HG03108 (cell line): ENCODE measurements around the gene HNRNPA2B1.
"Not testable (repeated sequence)": the region's sequence is repeated elsewhere in the genome, so short reads cannot be mapped to it uniquely, and the experiment has no call there.

Experiments
- ATAC-seq: cut with Tn5 transposase; IDR thresholded peaks from one replicate; pipeline ENCODE4 v1.9.1; 2021; ENCODE audit warnings: moderate library complexity; ENCODE audit not compliant: unreplicated experiment

HNRNPA2B1 gene

DNA sequence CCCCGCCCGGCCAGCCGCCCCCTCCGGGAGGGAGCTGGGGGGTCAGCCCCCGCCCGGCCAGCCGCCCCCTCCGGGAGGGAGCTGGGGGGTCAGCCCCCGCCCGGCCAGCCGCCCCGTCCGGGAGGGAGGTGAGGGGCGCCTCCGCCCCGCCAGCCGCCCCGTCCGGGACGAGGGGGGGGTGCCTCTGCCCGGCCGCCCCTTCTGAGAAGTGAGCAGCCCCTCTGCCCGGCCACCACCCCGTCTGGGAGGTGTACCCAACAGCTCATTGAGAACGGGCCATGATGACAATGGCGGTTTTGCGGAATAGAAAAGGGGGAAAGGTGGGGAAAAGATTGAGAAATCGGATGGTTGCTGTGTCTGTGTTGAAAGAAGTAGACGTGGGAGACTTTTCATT, 52.2 kb downstream of the HNRNPA2B1 start:
- not testable (repeated sequence) for ATAC-seq

DNA sequence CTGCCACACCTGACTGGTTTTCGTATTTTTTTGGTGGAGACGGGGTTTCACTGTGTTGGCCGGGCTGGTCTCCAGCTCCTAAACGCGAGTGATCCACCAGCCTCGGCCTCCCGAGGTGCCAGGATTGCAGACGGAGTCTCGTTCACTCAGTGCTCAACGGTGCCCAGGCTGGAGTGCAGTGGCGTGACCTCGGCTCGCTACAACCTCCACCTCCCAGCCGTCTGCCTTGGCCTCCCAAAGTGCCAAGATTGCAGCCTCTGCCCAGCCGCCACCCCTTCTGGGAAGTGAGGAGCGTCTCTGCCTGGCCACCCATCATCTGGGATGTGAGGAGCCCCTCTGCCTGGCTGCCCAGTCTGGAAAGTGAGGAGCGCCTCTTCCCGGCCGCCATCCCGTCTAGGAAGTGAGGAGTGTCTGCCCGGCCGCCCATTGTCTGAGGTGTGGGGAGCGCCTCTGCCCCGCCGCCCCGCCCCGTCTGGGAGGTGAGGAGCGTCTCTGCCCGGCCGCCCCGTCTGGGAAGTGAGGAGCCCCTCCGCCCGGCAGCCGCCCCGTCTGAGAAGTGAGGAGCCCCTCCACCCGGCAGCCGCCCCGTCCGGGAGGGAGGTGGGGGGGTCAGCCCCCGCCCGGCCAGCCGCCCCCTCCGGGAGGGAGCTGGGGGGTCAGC, 52.8 kb downstream of the HNRNPA2B1 start:
- not testable (repeated sequence) for ATAC-seq

DNA sequence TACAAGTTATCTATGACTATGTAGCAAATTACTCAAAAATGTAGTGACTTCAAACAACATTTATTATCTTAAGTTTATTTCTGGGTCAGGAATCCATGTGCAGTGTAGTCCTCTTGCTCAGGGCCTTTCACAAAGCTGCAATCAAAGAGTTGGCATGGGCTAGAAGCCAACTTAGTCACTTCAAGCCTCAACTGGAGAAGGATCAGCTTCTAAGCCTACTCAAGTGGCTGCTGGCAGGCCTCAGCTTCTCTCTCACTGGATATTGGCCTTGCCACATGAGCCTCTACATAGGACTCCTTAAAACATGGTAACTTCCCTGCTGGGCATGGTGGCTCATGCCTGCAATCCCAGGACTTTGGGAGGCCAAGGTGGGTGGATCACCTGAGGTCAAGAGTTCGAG, 53.5 kb downstream of the HNRNPA2B1 start:
- no peak for ATAC-seq

DNA sequence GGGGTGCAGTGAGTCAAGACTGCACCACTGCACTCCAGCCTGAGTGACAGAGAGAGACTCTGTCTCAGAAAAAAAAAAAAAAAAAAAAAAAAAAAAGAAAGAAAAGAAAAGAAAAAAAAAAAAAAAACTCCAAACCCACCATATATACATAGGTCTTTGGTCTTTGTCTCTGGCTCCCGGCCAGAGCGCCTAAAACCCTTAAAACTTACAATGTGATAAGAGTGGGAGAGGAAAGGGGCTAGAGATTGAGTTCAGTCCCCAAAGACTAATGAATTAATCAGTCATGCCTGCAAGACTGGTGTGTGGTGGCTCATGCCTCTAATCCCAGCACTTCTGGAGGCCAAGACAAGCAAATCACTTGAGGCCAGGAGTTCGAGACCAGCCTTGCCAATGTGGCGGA, 55.3 kb downstream of the HNRNPA2B1 start:
- ATAC-seq = no peak

DNA sequence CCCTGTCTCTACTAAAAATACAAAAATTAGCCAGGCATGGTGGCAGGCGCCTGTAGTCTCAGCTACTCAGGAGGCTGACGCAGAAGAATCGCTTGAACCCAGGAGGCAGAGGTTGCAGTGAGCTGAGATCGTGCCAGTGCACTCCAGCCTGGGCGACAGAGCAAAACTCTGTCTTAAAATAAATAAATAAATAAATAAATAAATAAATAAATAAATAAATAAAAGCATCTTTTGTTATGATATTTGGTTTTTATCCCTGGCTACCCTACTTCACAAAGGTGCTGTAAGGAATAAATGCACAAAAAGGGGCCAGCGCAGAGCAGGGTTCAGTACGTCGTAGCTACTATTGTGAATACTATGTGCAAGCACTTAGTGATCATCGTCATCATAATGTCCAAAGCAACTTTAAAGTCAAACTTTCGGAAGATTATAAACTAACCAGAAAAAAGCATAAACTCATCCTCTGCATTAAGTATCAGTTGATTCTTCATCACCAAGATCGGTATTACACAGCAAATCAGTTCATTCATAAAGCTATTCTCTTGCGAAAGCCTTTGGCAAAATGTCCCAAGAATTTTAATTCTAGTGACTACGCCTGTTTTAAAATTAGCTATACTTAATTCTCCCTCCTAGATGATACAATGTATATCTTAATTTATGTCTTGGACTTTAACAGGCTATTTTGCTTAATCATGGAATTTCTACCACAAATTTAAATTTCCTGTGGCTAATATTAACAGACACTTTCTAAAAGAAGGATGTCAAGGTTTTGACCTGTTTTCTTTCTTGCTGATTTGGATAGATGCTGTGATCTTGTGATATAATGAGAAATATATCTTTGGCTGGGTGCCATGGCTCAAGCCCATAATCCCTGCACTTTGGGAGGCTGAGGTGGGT, 56.1 kb downstream of the HNRNPA2B1 start:
- ATAC-seq = no peak

DNA sequence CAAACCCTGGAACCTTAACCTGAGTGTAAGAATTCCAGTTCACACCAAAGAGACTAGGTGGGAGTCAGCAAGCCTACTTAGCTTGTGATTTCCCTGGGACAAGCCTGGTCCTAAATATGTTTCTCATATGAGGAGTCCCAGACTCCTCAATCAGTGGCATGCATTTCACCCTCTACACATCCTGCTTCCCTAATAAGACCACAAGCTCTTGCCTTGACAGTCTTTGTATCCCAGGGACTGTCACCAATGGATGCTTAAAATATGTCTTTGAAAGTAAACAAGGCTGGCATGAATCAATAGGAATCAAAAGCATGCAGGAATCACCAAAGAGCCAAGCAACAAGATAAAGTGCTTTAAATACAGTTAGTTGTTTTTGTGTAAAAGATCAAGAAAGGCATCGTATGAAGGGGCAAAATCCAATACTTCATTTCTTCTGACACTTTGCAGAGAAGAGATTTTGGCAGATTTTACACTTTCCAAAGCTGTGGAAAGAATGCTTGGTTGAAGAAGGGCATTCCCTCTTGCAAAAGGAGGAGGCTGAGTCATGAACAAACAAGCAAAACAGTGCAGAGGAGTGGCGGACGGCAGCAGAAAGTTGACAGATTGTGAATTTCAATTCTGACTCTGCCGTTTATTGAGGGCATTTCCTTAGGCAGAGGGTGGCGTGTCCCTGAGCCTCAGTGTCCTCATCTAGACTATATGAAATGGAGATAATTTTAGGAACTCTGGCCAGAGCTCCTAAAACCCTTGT, 57.1 kb downstream of the HNRNPA2B1 start:
- ATAC-seq = no peak

DNA sequence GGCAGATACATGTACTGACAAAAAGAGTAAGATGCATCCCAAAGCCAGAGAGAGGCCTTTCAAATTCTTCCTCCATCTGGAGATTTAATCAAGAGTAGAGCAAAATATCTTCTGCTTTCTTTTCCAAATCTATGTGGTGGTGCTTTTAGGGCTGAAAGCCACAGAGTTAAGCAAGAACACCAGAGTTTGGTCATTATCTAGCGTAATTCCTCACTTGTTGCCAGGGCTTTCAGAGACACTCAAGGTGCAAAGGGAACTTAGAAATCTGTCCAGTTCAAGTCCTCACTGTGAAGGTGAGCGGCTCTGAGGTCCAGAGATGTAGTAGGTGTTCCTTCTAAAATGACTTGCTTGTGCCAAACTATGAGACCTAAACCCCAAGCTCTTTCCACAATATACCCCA, 59.5 kb downstream of the HNRNPA2B1 start:
- ATAC-seq = no peak

DNA sequence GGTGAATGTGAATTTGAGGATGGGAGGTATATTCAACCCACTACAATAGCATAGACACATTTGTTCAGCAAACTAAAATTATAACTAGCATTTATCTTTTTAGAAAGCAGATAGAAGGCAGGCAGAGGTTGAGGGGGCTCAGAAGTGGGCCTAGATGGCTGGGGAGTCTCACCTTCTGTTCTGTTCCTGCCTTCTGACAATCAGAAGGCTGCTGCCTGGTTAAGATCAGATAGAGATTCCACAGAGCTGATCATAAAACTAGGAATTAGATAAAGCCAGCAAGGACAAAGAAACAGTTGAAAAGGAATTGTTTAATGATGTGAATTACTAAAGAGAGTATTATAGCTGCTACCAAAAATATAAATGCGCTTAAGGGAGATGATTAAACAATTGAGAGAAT, 60.2 kb downstream of the HNRNPA2B1 start:
- no peak for ATAC-seq
